Central memory CD8-positive, alpha-beta T cell (primary cell): ENCODE results near the gene AP1S1.
A peak's percentile ranks its signal among the peaks of the same experiment; 100 is the strongest.
"Not testable (repeated sequence)": the region's sequence is repeated elsewhere in the genome, so short reads cannot be mapped to it uniquely, and the experiment has no call there.

Experiments used
- ATAC-seq: fragments of 150-1000 bp; cut with Tn5 transposase; replicated peaks from 2 replicates; pipeline ENCODE4 v1.10.0; 2022; ENCODE audit warnings: mild to moderate bottlenecking, moderate FRiP score, moderate number of reproducible peaks; ENCODE audit not compliant: poor library complexity, severe bottlenecking; ENCODE audit errors: extremely low read depth
- DNase-seq, 2 donors: peaks; one replicate each; pipeline ENCODE4 v3.0.0; 2021; ENCODE audit warnings: low spot score in 2 of 2
- H3K27ac Mint-ChIP-seq: one replicate; pipeline ENCODE4 v1.8.0; 2022; ENCODE audit warnings: low read depth, mild to moderate bottlenecking, moderate library complexity, mixed read lengths
- H3K27me3 Mint-ChIP-seq: one replicate; pipeline ENCODE4 v1.8.0; 2022; ENCODE audit warnings: mixed read lengths
- H3K36me3 Mint-ChIP-seq: one replicate; pipeline ENCODE4 v1.8.0; 2022; ENCODE audit warnings: mild to moderate bottlenecking, moderate library complexity, mixed read lengths; ENCODE audit not compliant: insufficient read depth
- H3K4me1 Mint-ChIP-seq: one replicate; pipeline ENCODE4 v1.8.0; 2022; ENCODE audit warnings: mixed read lengths
- H3K4me3 Mint-ChIP-seq: one replicate; pipeline ENCODE4 v1.8.0; 2022; ENCODE audit warnings: mild to moderate bottlenecking, moderate library complexity, mixed read lengths
- H3K9me3 Mint-ChIP-seq: one replicate; pipeline ENCODE4 v1.8.0; 2022; ENCODE audit warnings: mixed read lengths

AP1S1 gene

DNA sequence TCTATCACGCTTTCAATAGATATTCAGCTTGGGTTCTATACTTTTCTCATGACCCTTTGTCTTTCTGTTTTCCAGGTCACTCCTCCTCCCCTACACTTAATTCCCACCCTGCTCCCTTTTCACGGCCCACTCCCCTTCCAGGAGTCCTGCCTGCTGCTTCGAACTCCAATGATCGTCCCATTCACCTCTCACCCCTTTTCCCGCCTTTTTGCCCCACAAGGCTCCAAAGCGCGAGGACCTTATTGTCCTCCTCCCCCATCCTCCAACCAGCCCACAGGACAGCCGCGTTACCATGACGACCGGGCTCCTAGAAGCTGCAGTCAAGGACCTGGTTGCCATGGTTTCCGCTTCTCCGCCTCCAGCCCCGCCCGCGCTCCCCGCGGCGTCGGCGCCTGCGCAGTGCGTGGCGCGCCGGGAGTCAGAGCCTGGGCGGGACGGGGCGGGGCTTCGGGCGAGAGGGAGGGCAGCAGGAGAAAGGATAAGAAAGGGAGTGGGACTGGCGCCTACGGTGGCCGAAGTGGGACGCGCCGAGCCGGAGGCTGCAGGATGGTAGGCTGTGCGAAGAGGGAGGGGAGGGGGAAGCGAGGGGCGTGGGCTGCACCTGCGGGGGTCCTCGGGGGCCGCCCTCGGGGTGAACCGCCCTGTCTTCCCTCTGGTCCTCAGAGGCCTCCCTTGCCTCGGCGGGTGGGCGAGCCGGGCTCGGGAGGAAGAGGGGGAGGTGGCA, at the start of gene AP1S1:
AP1S1 (plus strand) TSS at position 508 of the 724 bp plus-strand sequence; CDS start at position 547, 39 bp downstream.
- H3K4me3 Mint-ChIP-seq = peak within 1 kb of the TSS; percentile 81
- H3K27me3 Mint-ChIP-seq = peaks cover 9% of the 10 kb centered on the region
- H3K4me1 Mint-ChIP-seq = peaks cover 16% of the 10 kb centered on the region
- peaks cover 9% of the 10 kb centered on the region for H3K36me3 Mint-ChIP-seq
- H3K27ac Mint-ChIP-seq = peak within 1 kb of the TSS; percentile 88
- ATAC-seq (peak; percentile 90), DNase-seq (peak; percentile 72 to 77)
- no peaks in the 10 kb centered on the region for H3K9me3 Mint-ChIP-seq

- H3K27me3 Mint-ChIP-seq = peaks cover 61% of the 10 kb centered on the region
- no peak overlapping the region for H3K27ac Mint-ChIP-seq
- peaks cover 5% of the 10 kb centered on the region for H3K4me1 Mint-ChIP-seq
- no peak for DNase-seq
- no peak overlapping the region for H3K4me3 Mint-ChIP-seq
- ATAC-seq = no peak
- H3K36me3 Mint-ChIP-seq = no peaks in the 10 kb centered on the region
- no peaks in the 10 kb centered on the region for H3K9me3 Mint-ChIP-seq
These were observed 49.5 kb upstream of the AP1S1 start for GRCh38 chr7:101104799-101105198.

DNA sequence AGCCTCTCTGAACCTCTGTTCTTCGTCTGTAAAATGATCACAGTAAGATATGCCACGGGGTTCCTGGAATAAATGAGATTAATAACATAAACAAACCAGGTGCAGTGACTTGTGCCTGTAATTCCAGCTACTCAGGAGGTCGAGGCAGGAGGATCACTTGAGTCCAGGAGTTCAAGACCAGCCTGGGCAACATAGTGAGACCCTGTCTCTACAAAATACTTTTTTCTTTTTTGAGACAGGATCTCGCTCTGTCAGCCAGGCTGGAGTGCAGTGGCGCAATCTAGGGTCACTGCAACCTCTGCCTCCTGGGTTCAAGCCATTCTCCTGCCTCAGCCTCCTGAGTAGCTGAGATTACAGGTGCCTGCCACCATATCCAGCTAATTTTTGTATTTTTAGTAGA, 49.0 kb upstream of the AP1S1 start:
- not testable (repeated sequence) for ATAC-seq, H3K4me1 Mint-ChIP-seq, H3K27ac Mint-ChIP-seq, H3K36me3 Mint-ChIP-seq, H3K9me3 Mint-ChIP-seq, H3K4me3 Mint-ChIP-seq, DNase-seq
- peaks cover 60% of the 10 kb centered on the region for H3K27me3 Mint-ChIP-seq

DNA sequence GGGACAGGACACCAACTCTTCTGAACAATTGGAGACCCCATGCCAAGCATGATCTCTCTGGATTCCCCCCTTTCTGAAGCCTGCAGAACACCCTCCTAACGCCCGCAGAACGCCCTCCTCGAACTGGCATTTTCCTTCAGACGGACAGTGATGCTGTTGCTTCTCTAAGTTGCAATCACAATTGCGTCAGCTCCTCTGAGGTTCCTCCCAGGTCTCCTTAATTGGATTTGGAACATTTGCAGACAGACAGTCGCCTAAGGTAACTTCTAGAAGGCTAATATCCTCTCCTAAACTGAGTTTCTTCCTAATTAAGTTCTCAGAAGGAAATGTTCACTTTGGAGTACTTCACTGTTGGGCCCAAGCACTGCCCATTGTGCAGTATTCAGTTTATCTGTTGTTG, 47.9 kb upstream of the AP1S1 start:
- DNase-seq (no peak), ATAC-seq (no peak)
- Mint-ChIP-seq H3K36me3 (no peaks in the 10 kb centered on the region), H3K9me3 (no peaks in the 10 kb centered on the region), H3K4me3 (no peak overlapping the region), H3K27me3 (peaks cover 48% of the 10 kb centered on the region), H3K27ac (no peak overlapping the region), H3K4me1 (no peaks in the 10 kb centered on the region)

DNA sequence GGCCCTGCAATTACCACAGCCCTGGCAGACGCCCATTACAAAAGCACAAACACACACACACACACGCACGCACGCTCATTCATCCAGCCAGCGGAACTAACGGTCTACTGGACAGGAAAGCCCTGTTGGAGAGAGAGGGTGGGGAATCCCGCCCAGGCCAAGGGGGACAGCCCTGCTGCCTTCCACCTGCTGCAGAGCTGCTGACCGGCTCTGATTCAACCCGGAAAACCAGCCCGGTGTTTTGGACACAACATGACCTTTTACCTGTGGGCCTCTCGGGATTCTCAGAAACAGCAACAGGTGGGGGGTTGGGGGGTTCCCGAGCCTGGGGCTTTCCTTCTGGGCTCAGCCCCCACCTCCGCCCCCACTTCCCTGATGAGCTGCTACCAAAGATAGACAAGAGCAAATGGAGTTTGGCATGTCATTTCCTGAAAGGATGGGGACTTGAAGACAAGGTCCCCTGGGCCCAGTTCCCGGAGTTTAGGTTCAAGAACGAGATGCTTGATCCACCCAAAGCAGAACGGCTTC, 45.9 kb upstream of the AP1S1 start:
- no peaks in the 10 kb centered on the region for H3K4me1 Mint-ChIP-seq
- no peak overlapping the region for H3K4me3 Mint-ChIP-seq
- H3K27me3 Mint-ChIP-seq = peaks cover 39% of the 10 kb centered on the region
- no peak overlapping the region for H3K27ac Mint-ChIP-seq
- no peaks in the 10 kb centered on the region for H3K9me3 Mint-ChIP-seq
- H3K36me3 Mint-ChIP-seq = no peaks in the 10 kb centered on the region
- DNase-seq (no peak), ATAC-seq (no peak)

- DNase-seq = no peak
- no peak for ATAC-seq
- Mint-ChIP-seq H3K36me3 (no peaks in the 10 kb centered on the region), H3K9me3 (no peaks in the 10 kb centered on the region), H3K27ac (no peak overlapping the region), H3K27me3 (peaks cover 33% of the 10 kb centered on the region), H3K4me3 (no peak overlapping the region), H3K4me1 (no peaks in the 10 kb centered on the region)
These were observed 45.3 kb upstream of the AP1S1 start for GRCh38 chr7:101108961-101109360.

DNA sequence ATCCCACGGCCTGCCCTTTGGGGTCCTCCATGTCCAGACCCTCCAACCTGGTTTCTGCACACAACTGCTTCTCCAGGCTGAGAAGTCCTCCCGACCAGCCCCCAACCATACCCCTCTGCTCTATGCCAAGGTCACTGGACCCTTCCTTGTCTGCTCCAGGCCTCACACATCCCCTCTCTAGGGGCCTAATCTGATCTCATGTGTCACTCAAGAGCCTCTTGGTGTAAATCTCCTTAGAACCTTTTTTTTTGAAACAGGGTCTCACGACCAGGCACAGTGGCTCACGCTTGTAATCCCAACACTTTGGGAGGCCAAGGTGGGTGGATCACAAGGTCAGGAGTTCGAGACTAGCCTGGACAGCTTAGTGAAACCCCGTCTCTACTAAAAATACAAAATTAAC, 44.9 kb upstream of the AP1S1 start:
- H3K27me3 Mint-ChIP-seq = peaks cover 33% of the 10 kb centered on the region
- H3K36me3 Mint-ChIP-seq = no peaks in the 10 kb centered on the region
- no peaks in the 10 kb centered on the region for H3K9me3 Mint-ChIP-seq
- H3K27ac Mint-ChIP-seq = no peak overlapping the region
- no peaks in the 10 kb centered on the region for H3K4me1 Mint-ChIP-seq
- DNase-seq (no peak), ATAC-seq (no peak)
- H3K4me3 Mint-ChIP-seq = no peak overlapping the region

GRCh38 chr7:101111261-101111660, 43.0 kb upstream of the AP1S1 start:
- Mint-ChIP-seq H3K36me3 (no peaks in the 10 kb centered on the region), H3K4me3 (no peak overlapping the region), H3K27ac (no peak overlapping the region), H3K9me3 (no peaks in the 10 kb centered on the region), H3K4me1 (no peaks in the 10 kb centered on the region), H3K27me3 (peaks cover 25% of the 10 kb centered on the region)
- no peak for DNase-seq
- no peak for ATAC-seq

DNA sequence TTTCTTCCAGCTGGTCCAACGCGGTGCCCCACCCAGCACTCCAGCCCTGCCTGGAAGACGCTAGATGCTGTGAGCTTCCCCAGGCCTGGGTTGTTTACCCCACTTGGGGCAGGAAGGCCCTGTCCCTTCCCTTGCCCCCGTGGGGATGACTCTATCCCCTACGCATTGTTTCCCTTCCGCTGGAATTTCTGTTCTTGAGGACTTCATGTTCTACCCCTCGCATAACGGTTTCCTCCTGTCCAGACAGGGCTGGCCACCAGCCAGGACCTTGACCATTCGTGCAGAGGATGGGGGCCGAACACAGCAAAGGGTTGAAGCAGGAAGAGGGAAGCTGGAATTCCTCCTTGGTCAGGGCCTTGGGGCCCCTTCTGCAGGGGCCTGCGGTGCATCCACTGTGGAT, 42.0 kb upstream of the AP1S1 start:
- H3K4me1 Mint-ChIP-seq = no peaks in the 10 kb centered on the region
- H3K27me3 Mint-ChIP-seq = peaks cover 22% of the 10 kb centered on the region
- no peak overlapping the region for H3K27ac Mint-ChIP-seq
- ATAC-seq (no peak), DNase-seq (no peak)
- H3K36me3 Mint-ChIP-seq = no peaks in the 10 kb centered on the region
- no peaks in the 10 kb centered on the region for H3K9me3 Mint-ChIP-seq
- no peak overlapping the region for H3K4me3 Mint-ChIP-seq

- H3K9me3 Mint-ChIP-seq, H3K4me1 Mint-ChIP-seq, ATAC-seq, H3K36me3 Mint-ChIP-seq, H3K4me3 Mint-ChIP-seq, DNase-seq: not testable (repeated sequence)
- peak overlapping the region; percentile 17 for H3K27ac Mint-ChIP-seq
- H3K27me3 Mint-ChIP-seq = peaks cover 17% of the 10 kb centered on the region
These were observed 41.1 kb upstream of the AP1S1 start for GRCh38 chr7:101113140-101113539.

- no peaks in the 10 kb centered on the region for H3K9me3 Mint-ChIP-seq
- H3K4me3 Mint-ChIP-seq = no peak overlapping the region
- no peaks in the 10 kb centered on the region for H3K4me1 Mint-ChIP-seq
- DNase-seq (no peak), ATAC-seq (no peak)
- no peaks in the 10 kb centered on the region for H3K36me3 Mint-ChIP-seq
- no peak overlapping the region for H3K27ac Mint-ChIP-seq
- H3K27me3 Mint-ChIP-seq = peaks cover 18% of the 10 kb centered on the region
These were observed 40.4 kb upstream of the AP1S1 start for GRCh38 chr7:101113836-101114235.

- Mint-ChIP-seq H3K4me1 (no peaks in the 10 kb centered on the region), H3K27ac (no peak overlapping the region), H3K27me3 (peaks cover 25% of the 10 kb centered on the region), H3K9me3 (no peaks in the 10 kb centered on the region), H3K4me3 (no peak overlapping the region), H3K36me3 (no peaks in the 10 kb centered on the region)
- ATAC-seq (no peak), DNase-seq (no peak)
These were observed 39.8 kb upstream of the AP1S1 start for GRCh38 chr7:101114492-101114891.

DNA sequence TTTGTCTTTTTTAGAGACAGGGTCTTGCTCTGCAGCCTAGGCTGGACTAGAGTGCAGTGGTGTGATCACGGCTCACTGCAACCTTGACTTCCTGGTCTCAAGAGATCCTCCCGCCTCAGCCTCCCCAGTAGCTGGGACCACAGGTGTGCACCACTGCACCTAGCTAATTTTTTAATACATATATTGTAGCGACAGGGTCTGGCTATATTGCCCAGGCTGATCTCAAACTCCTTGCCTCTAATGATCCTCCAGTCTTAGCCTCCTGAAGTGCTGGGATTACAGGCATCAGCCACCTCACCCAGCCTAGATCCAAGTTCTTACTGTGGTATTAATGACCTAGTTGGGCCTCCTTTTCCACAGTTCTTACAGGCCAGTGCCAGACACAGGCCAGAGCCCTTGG, 39.1 kb upstream of the AP1S1 start:
- no peak for DNase-seq
- H3K4me3 Mint-ChIP-seq = no peak overlapping the region
- peaks cover 32% of the 10 kb centered on the region for H3K27me3 Mint-ChIP-seq
- no peak for ATAC-seq
- H3K9me3 Mint-ChIP-seq = no peaks in the 10 kb centered on the region
- H3K4me1 Mint-ChIP-seq = no peaks in the 10 kb centered on the region
- no peaks in the 10 kb centered on the region for H3K36me3 Mint-ChIP-seq
- no peak overlapping the region for H3K27ac Mint-ChIP-seq
